BE2C (cell line): Measurements from ENCODE around the gene BMS1.
"Not testable (repeated sequence)": the region's sequence is repeated elsewhere in the genome, so short reads cannot be mapped to it uniquely, and the experiment has no call there.

ENCODE experiments used
- DNase-seq: peaks from one replicate; pipeline ENCODE4 v3.0.0-alpha.2; 2020
- H3K27me3 ChIP-seq: fragments of 250-450 bp; sonication (Bioruptor Pico); 2 replicates; pipeline ENCODE4 v1.5.1; 2020; ENCODE audit warnings: mild to moderate bottlenecking
- H3K36me3 ChIP-seq: fragments of 250-450 bp; sonication (Bioruptor Pico); 2 replicates; pipeline ENCODE4 v1.5.1; 2020; ENCODE audit warnings: mild to moderate bottlenecking
- H3K4me1 ChIP-seq: fragments of 250-450 bp; sonication (Bioruptor Pico); 2 replicates; pipeline ENCODE4 v1.5.1; 2020
- H3K4me3 ChIP-seq: 2 replicates; pipeline ENCODE4 v1.5.1; 2011; ENCODE audit warnings: low read depth, low read length
- H3K9me3 ChIP-seq: fragments of 250-450 bp; sonication (Bioruptor Pico); 2 replicates; pipeline ENCODE4 v1.5.1; 2020
- CTCF ChIP-seq: IDR thresholded peaks from 2 replicates; pipeline ENCODE4 v1.5.1; 2012; ENCODE audit warnings: mild to moderate bottlenecking, low read depth, low read length

The BMS1 gene

DNA sequence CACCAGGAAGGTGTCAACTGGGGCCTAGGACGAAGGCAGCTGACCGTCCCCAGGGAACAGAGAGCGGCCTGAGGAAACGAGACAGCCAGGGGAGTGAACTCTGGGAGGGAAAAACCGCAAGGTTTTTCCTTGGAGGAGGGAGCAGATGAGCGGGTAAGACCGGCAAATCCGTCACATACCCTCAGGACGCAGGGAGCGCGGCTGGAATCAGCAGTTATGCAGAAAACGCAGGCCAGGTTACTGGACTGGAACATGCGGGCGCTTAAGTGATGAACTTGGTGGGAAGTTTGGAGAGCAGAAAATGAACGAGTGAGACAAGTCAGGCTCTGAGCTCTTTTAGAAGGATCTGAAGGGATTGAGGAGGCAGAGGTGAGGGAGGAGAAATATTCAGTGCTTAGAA, 76.7 kb downstream of the BMS1 start:
- no peaks in the 10 kb centered on the region for H3K36me3 ChIP-seq
- H3K4me3 ChIP-seq: no peak overlapping the region
- no peak for TF ChIP-seq CTCF
- H3K27me3 ChIP-seq: no peaks in the 10 kb centered on the region
- no peaks in the 10 kb centered on the region; the same call in 1 of the 2 replicates for H3K4me1 ChIP-seq
- no peak for DNase-seq
- H3K9me3 ChIP-seq: no peaks in the 10 kb centered on the region

DNA sequence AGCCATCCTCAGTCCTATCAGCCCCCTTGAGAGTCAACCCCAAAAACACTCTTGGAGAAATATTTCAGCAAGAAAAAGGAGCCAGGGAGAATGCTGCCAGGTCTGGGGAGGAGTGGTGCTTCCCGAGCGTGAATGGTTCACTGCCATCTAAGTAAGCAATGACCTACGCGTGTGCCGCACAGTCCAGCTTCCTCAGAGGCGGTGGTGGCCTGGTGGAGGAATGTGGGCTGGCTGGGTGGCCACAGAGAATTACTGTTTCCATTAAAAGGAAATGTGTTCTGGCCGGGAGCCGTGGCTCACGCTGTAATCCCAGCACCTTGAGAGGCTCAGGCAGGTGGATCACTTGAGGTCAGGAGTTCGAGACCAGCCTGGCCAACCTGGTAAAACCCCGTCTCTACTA, 77.4 kb downstream of the BMS1 start:
- not testable (repeated sequence) for DNase-seq, H3K4me1 ChIP-seq, H3K36me3 ChIP-seq, H3K27me3 ChIP-seq, H3K4me3 ChIP-seq, H3K9me3 ChIP-seq

- H3K27me3 ChIP-seq, H3K36me3 ChIP-seq, H3K9me3 ChIP-seq, H3K4me3 ChIP-seq, DNase-seq: not testable (repeated sequence)
- H3K4me1 ChIP-seq: peaks cover 10% of the 10 kb centered on the region
These were observed 80.2 kb downstream of the BMS1 start for GRCh38 chr10:42862801-42863200.

GRCh38 chr10:42864575-42864974, 82.0 kb downstream of the BMS1 start:
- H3K36me3 ChIP-seq: no peaks in the 10 kb centered on the region
- no peaks in the 10 kb centered on the region for H3K27me3 ChIP-seq
- no peaks in the 10 kb centered on the region for H3K9me3 ChIP-seq
- peak; percentile 60 for TF ChIP-seq CTCF
- peak; percentile 44 for DNase-seq
- peaks cover 12% of the 10 kb centered on the region; the same call in 1 of the 2 replicates for H3K4me1 ChIP-seq
- no peak overlapping the region for H3K4me3 ChIP-seq

- no peaks in the 10 kb centered on the region for H3K36me3 ChIP-seq
- DNase-seq: no peak
These were observed 83.1 kb downstream of the BMS1 start for GRCh38 chr10:42865716-42866114.

GRCh38 chr10:42866115-42866995, 83.8 kb downstream of the BMS1 start:
- DNase-seq: peak; percentile 88
- no peaks in the 10 kb centered on the region for H3K27me3 ChIP-seq
- no peak overlapping the region for H3K4me3 ChIP-seq
- no peaks in the 10 kb centered on the region for H3K9me3 ChIP-seq
- peaks cover 23% of the 10 kb centered on the region for H3K4me1 ChIP-seq
- no peaks in the 10 kb centered on the region for H3K36me3 ChIP-seq
- TF ChIP-seq CTCF: peak; percentile 70

More at GRCh38 chr10:42865716-42866114, 83.1 kb downstream of the BMS1 start:
- Histone ChIP-seq H3K4me1 (peaks cover 20% of the 10 kb centered on the region), H3K27me3 (no peaks in the 10 kb centered on the region), H3K4me3 (no peak overlapping the region), H3K9me3 (no peaks in the 10 kb centered on the region)
- no peak for TF ChIP-seq CTCF

GRCh38 chr10:42867571-42867970, 85.0 kb downstream of the BMS1 start:
- no peaks in the 10 kb centered on the region for H3K36me3 ChIP-seq
- no peak overlapping the region for H3K4me3 ChIP-seq
- H3K4me1 ChIP-seq: peaks cover 33% of the 10 kb centered on the region
- H3K9me3 ChIP-seq: no peaks in the 10 kb centered on the region
- TF ChIP-seq CTCF: no peak
- DNase-seq: no peak
- H3K27me3 ChIP-seq: no peaks in the 10 kb centered on the region
